Measurements from ENCODE around the gene TP53BP1.

Gene TP53BP1

GRCh38 chr15:43519196-43519595 lies 26.2 kb upstream of the TP53BP1 start:
- DNase-seq, result no peak

DNA sequence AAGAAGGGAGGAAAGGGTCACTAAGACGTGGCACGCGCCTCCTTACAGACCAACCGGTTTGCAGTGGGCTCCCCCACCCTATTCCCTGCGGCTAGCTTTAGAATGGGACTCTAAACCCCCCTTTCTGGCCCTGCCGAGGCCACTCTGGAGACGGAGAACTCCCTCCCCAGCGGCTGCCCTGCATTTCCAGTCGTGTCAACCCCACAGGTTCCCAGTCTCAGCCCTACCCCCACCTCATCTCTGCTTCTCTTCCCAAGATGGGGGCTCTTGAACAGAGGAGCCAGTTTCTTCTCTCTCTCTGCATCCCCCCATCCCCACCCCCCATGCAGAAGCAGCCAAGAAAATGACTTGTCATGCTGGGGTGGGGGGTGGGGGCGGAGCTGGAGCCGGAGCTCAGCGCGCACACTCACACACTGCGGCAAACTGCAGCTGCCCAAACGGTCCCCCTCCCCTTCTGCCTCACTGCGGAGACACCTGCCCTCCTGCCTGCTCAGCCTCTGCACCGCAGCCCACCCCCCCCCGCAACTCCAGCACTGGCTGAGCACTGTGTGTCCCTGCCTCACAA lies 25.3 kb upstream of the TP53BP1 start:
- no peak for DNase-seq

GRCh38 chr15:43517354-43518196 lies 24.6 kb upstream of the TP53BP1 start, which contains the start of gene MAP1A:
TSS of gene MAP1A (plus strand) at chr15:43517608. CDS start at chr15:43521474, 3,866 bp downstream.
- DNase-seq, result no peak

GRCh38 chr15:43516801-43517353 lies 23.9 kb upstream of the TP53BP1 start:
- no peak for DNase-seq

GRCh38 chr15:43516185-43516584 lies 23.2 kb upstream of the TP53BP1 start:
- no peak for DNase-seq

DNA sequence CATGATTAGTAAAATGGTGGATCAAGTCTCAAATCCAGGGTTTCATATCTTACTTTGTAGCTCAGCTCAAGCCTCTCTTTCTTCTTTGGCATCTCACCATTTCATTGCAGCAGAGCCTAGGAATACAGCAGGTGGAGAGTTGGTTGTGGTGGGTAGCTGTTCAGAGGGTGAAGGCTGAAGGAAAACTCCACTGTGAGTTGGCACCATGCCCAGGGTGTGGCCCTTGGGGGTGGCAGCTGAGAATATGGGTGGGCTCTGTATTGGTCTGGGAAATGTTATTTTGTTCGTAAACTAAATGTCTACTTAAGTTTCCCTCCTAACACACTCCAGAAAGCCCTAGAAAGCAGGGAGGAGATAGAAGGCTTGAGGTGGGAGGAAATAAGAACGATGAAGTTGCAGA lies 22.8 kb upstream of the TP53BP1 start:
- no peak for DNase-seq

GRCh38 chr15:43514241-43515057 lies 21.5 kb upstream of the TP53BP1 start:
- DNase-seq, result no peak

GRCh38 chr15:43513550-43513949 lies 20.6 kb upstream of the TP53BP1 start:
- DNase-seq, result no peak

- no peak for DNase-seq
These were observed 18.3 kb upstream of the TP53BP1 start for GRCh38 chr15:43511012-43511885.

DNA sequence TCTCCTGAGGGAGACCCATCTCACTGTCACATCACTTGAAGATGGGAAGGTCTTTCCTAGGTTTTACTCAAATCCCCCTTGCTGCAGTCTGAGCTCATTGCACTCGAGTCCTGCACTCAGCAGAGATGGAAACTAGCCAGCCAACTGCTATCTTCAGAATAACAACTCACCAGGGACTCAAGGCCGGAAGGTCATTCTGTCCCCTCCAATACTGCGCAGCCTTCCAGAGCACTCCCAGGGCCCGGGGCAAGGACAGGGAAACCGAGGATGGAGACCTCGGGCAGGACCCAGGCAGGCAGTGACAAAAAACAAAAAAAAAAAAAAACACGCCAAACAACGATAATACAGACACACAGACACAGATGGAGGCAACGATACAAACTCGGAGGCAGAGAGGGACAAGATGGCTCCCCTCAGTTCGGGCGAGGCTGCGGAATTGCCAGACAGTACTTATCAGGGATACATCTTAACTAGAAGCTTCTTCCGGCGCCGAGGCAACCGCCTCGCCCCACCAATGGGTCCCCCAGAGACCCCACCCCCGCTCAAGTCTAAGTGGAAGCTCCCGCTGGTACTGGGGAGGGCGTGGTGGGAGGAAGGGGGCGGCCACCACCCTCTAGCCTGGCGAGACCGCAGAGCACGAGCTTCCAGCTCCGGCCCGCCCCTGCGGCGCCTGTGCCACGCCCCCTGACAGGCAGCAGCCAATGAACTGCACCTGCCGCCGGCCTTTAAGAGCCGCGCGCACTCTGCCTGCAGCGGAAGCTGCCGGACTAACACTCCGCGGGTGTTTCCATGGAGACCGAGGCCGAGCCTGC lies 17.4 kb upstream of the TP53BP1 start:
- peak; percentile 100 for DNase-seq

GRCh38 chr15:43509660-43510199 lies 16.8 kb upstream of the TP53BP1 start:
- no peak for DNase-seq

DNA sequence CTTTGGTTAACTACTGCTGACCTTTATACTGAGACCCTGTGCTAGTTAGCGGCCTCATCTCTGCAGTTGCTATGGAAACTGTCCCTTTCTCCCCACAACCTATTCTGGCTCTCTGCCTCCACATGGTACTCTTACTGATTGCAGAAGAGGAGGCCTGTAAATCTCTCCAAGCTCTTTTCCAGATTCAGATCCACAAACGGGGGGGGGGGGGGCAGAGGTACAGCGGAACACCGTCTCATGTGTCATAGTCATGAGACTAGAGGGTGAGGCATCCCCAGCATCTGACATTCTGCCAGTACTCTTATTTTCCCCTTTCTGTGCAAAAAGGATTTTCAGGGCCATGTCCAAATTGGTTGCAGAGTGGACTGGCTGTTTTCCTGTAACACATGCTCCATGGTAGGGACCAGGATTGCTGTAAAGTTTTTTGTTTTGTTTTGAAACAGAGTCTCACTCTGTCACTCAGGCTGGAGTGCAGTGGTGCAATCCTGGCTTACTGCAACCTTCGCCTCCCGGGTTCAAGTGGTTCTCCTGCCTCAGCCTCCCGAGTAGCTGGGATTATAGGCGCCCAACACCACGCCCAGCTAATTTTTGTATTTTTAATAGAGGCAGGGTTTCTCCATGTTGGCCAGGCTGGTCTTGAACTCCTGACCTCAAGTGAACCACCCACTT lies 16.2 kb upstream of the TP53BP1 start:
- no peak for DNase-seq

DNA sequence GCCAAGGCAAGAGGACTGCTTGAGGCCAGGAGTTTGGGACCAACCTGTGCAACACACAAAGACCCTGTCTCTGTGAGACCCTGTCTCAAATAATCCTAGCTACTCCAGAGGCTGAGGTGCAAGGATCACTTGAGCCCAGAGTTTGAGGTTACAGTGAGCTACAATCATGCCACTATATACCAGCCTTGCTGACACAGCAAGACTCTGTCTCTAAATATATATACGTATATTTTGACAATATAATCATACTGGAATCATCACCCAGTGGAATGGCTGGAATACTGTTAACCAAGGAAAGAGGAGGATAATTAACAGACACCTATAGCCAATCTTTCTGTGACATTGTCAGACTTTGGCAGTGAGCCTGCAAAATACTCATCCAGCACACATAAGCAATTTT lies 15.5 kb upstream of the TP53BP1 start:
- no peak for DNase-seq

DNA sequence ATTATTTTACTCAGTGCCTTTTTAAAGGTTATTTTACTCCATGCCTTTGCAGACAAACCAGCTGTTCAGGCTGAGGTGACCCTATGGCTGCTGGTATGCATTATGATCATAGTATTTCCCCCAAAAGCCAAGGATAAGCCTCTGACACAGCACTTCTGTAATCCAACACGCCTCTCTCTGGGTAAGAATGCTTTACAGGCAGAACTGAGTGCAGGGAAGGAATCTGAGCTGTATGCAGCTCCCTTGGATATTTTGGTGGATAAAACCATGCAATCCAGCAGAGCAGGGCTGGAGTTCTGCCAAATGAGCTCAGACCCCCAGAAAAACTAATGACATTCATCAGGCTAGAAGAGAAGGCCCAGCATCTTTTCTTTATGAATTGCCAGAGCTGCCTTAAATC lies 12.8 kb upstream of the TP53BP1 start:
- no peak for DNase-seq

GRCh38 chr15:43499635-43500034 lies 6.7 kb upstream of the TP53BP1 start:
- no peak for DNase-seq

DNA sequence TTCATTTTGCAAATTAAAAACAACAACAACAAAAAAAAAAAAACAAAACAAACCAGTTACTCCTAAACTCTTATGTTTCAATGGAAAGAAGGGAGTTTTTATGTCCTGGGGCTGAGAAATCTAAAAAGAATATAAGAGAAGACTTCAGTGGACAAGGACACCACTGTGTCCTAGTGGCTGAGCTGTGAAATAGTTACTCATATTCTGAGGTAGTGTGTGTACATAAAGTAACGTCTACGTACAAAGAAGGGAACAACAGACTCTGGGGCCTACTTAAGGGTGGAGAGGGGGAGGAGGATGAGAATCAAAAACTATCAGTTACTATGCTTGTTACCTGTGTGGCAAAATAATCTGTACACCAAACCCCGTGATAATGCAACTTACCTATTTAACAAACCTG lies 6.0 kb upstream of the TP53BP1 start:
- no peak for DNase-seq

- no peak for DNase-seq
These were observed 932 bp upstream of the TP53BP1 start for GRCh38 chr15:43493703-43494472.

DNA sequence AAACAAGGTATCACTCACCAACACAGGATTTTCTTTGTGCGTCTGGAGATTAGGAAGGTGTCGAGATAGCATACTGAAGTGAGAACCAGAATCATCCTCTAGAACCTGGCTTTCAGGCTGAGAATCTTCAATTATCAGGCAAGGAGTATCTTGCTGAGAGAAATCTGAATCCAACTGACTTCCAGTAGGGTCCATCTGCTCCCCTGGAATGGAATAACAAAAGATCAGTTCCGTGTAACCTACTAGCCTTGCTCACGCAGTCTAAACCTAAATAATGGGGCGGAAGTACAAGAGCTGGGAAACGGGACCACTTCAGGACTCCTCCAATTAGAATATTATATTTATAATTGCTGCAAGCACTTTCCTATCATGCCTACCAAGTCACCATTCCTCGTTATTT lies 690 bp downstream of the TP53BP1 start:
- no peak for DNase-seq

DNA sequence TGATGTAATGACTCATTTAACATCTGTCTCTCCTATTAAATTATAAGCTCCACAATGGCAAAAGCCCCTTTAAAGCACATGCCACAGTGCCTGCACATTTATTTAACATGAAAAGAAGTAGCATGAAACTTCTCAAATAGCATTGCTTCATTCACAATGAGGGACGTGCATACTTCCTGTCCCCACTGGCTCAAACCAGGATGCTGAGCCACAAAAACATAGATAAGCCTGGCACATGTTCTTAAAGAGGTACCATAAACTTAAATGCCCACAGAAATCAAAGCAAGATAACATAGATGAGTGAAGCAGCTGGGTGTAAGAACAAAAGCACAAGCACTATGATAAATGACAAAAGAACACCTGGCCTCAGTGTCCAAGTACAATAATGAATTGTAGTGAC lies 3.8 kb downstream of the TP53BP1 start:
- no peak for DNase-seq

GRCh38 chr15:43488790-43489189 lies 4.2 kb downstream of the TP53BP1 start:
- no peak for DNase-seq
